DND-41 (cell line): ENCODE results near the gene DYNC1LI2.
"Not testable (repeated sequence)": the region's sequence is repeated elsewhere in the genome, so short reads cannot be mapped to it uniquely, and the experiment has no call there.

ENCODE experiments used
- ATAC-seq: fragments of 200-7000 bp; cut with Tn5 transposase; 3 replicates; pipeline ENCODE4 v1.9.1; 2021; ENCODE audit warnings: low read depth; ENCODE audit not compliant: insufficient read depth
- DNase-seq: peaks from one replicate; pipeline ENCODE4 v3.0.0-alpha.2; 2020
- H2AFZ ChIP-seq: 2 replicates; pipeline ENCODE4 v1.6.0; 2012; ENCODE audit warnings: low read depth, low read length
- H3K27ac ChIP-seq: 2 replicates; pipeline ENCODE4 v1.5.1; 2012; ENCODE audit warnings: low read length, inconsistent platforms
- H3K27me3 ChIP-seq: fragments of 200-600 bp; sonication (generic); 2 replicates; pipeline ENCODE4 v1.6.0; 2012; ENCODE audit warnings: low read length, mild to moderate bottlenecking, inconsistent platforms; ENCODE audit not compliant: insufficient read depth, poor library complexity
- H3K36me3 ChIP-seq: 2 replicates; pipeline ENCODE4 v1.5.1; 2012; ENCODE audit warnings: low read length, inconsistent platforms; ENCODE audit not compliant: insufficient read depth
- H3K4me1 ChIP-seq: 2 replicates; pipeline ENCODE4 v1.5.1; 2012; ENCODE audit warnings: mild to moderate bottlenecking, low read length; ENCODE audit not compliant: insufficient read depth
- H3K4me2 ChIP-seq: 2 replicates; pipeline ENCODE4 v1.6.0; 2012; ENCODE audit warnings: mild to moderate bottlenecking, moderate library complexity, low read length, inconsistent platforms; ENCODE audit not compliant: insufficient read depth
- H3K4me3 ChIP-seq, 2 experiments: fragments of 200-600 bp in 1 of 2; shearing (Covaris generic) in 1 of 2; 2 replicates each; pipeline ENCODE4 v1.5.1; 2012 to 2016; ENCODE audit warnings: inconsistent platforms in 2 of 2, low read length in 2 of 2, mild to moderate bottlenecking in 2 of 2, low read depth in 1 of 2, moderate library complexity in 1 of 2
- H3K79me2 ChIP-seq: 2 replicates; pipeline ENCODE4 v1.6.0; 2012; ENCODE audit warnings: low read length, inconsistent platforms; ENCODE audit not compliant: insufficient read depth
- H3K9ac ChIP-seq: 2 replicates; pipeline ENCODE4 v1.6.0; 2012; ENCODE audit warnings: low read depth, mild to moderate bottlenecking, inconsistent platforms, low read length, moderate library complexity
- H3K9me3 ChIP-seq: 2 replicates; pipeline ENCODE4 v1.5.1; 2012; ENCODE audit warnings: low read length, moderate library complexity, mild to moderate bottlenecking, inconsistent platforms; ENCODE audit not compliant: insufficient read depth, severe bottlenecking
- H4K20me1 ChIP-seq: 2 replicates; pipeline ENCODE4 v1.6.0; 2012; ENCODE audit warnings: low read length; ENCODE audit not compliant: insufficient read depth
- CTCF ChIP-seq: IDR thresholded peaks from 2 replicates; pipeline ENCODE4 v1.5.1; 2012; ENCODE audit warnings: borderline replicate concordance, low read length, moderate library complexity, mild to moderate bottlenecking; ENCODE audit not compliant: poor library complexity, severe bottlenecking; ENCODE audit errors: extremely low read depth
- EZH2 ChIP-seq: IDR thresholded peaks from 3 replicates; pipeline ENCODE4 v1.6.1; 2012; ENCODE audit warnings: borderline replicate concordance, low read depth, mild to moderate bottlenecking, moderate library complexity, low read length, inconsistent platforms; ENCODE audit not compliant: severe bottlenecking

The DYNC1LI2 gene

GRCh38 chr16:66751303-66751991 lies at the start of gene DYNC1LI2:
TSS of gene DYNC1LI2 (minus strand) at chr16:66751609. CDS start at chr16:66751591, 18 bp downstream.
- TF ChIP-seq EZH2 (no peak), CTCF (peak; percentile 96)
- H2AFZ ChIP-seq = peak within 1 kb of the TSS; percentile 76
- peaks cover 8% of the 10 kb centered on the region for H3K27me3 ChIP-seq
- H3K79me2 ChIP-seq = peaks cover 49% of the 10 kb centered on the region
- peak within 1 kb of the TSS; percentile 73 to 86; a peak in 3 of 4 replicates for H3K4me3 ChIP-seq
- no peaks in the 10 kb centered on the region for H3K9me3 ChIP-seq
- H3K4me2 ChIP-seq = peak within 1 kb of the TSS; percentile 77
- DNase-seq (peak; percentile 82), ATAC-seq (peak; percentile 88)
- peak within 1 kb of the TSS; percentile 92 for H3K27ac ChIP-seq
- H3K9ac ChIP-seq = peak within 1 kb of the TSS; percentile 85
- H3K4me1 ChIP-seq = peaks cover 44% of the 10 kb centered on the region
- H3K36me3 ChIP-seq = peaks cover 37% of the 10 kb centered on the region
- H4K20me1 ChIP-seq = peaks cover 19% of the 10 kb centered on the region

GRCh38 chr16:66800856-66801255 lies 49.4 kb upstream of the DYNC1LI2 start:
- no peak for DNase-seq
- no peaks in the 10 kb centered on the region for H3K9me3 ChIP-seq

GRCh38 chr16:66798161-66798560 lies 46.8 kb upstream of the DYNC1LI2 start:
- Histone ChIP-seq H3K4me3 (no peak overlapping the region), H4K20me1 (no peaks in the 10 kb centered on the region), H3K9ac (no peak overlapping the region), H3K27me3 (no peaks in the 10 kb centered on the region), H3K9me3 (no peaks in the 10 kb centered on the region), H3K36me3 (peaks cover 17% of the 10 kb centered on the region), H3K27ac (no peak overlapping the region), H2AFZ (no peak overlapping the region), H3K4me1 (no peaks in the 10 kb centered on the region), H3K4me2 (no peak overlapping the region), H3K79me2 (no peaks in the 10 kb centered on the region)
- DNase-seq (no peak), ATAC-seq (no peak)
- no peak for TF ChIP-seq CTCF
- TF ChIP-seq EZH2 = no peak

More at GRCh38 chr16:66800856-66801255, 49.4 kb upstream of the DYNC1LI2 start:
- peak; percentile 37; the same call in 2 of the 3 replicates for ATAC-seq
- Histone ChIP-seq H3K36me3 (peaks cover 40% of the 10 kb centered on the region), H3K27ac (no peak overlapping the region), H3K4me1 (no peaks in the 10 kb centered on the region), H3K79me2 (no peaks in the 10 kb centered on the region), H4K20me1 (no peaks in the 10 kb centered on the region), H3K9ac (no peak overlapping the region), H3K4me2 (no peak overlapping the region), H3K4me3 (no peak overlapping the region), H2AFZ (no peak overlapping the region), H3K27me3 (no peaks in the 10 kb centered on the region)
- TF ChIP-seq EZH2 (no peak), CTCF (no peak)

GRCh38 chr16:66793984-66794383 lies 42.6 kb upstream of the DYNC1LI2 start:
- not testable (repeated sequence) for H3K27me3 ChIP-seq, H3K79me2 ChIP-seq

More at GRCh38 chr16:66793984-66794383, 42.6 kb upstream of the DYNC1LI2 start:
- not testable (repeated sequence) for H3K4me2 ChIP-seq, H3K9me3 ChIP-seq, H3K4me3 ChIP-seq, H4K20me1 ChIP-seq, DNase-seq, H3K36me3 ChIP-seq, H3K9ac ChIP-seq, H3K4me1 ChIP-seq, ATAC-seq, H2AFZ ChIP-seq, H3K27ac ChIP-seq
